Measurements from ENCODE around the gene OR2C3. TPM values are rescaled to one million over a fixed set of nuclear protein-coding genes. Genes with fewer than 3 reads are reported as not detected.

The OR2C3 gene
- polyA plus RNA-seq (ENCODE audit: insufficient read length in 4 of 4): 1 to 10 TPM in 2 of 4 donors, under 1 TPM in 2; 0.70 to 1.3 (median 0.99) TPM

- DNase-seq (ENCODE audit: low read depth in 4 of 4, low spot score in 2 of 4): no peak
These were observed at the start of gene OR2C3 for GRCh38 chr1:247536340-247536739. TSS of gene OR2C3 (minus strand) at chr1:247536440. CDS start at chr1:247532511, 3,929 bp downstream.

DNA sequence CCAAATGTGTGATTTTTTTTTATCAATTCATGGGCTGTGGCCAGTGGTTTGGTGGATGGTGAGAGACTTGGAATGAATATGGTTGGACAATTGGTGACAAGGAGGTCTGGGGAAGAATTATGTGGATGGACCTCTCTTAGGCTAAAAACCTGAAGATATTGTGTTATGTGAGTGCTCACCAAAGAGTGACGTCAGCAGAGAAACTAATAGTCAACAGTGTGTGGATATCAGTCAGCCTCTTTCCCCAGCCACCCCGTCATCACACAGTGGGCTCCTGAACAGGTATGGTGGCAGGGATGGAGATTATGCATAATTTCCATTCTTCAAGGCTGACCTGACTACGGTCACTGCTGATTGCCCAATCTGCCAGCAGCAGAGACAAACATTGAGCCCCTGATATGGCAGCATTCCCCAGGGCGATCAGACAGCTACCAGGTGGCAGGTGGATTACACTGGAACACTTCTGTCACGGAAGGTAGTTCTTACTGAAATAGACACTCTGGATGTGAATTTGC, 42.8 kb upstream of the OR2C3 start:
- DNase-seq (ENCODE audit: low read depth in 4 of 4, low spot score in 2 of 4): no peak

DNA sequence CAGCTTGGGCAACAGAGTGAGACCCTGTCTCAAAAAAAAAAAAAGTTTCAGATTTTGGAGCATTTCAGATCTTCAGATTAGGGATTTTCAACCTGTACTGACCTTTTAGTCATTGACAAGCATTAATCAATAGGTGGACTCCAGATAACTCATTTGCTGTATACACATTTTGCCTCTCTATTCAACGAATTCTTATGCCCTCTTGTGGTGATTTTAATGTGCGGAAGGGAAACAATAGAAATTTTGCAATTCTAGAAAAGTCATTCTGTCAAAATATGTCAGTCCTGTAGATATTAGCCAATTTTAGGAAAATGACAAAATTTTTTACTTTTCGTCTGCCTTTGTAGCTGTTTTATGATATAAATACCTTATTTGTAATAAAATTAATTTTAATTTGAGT, 40.3 kb upstream of the OR2C3 start:
- peak in 1 of 4 donors; percentile 1 for DNase-seq (ENCODE audit: low read depth in 4 of 4, low spot score in 2 of 4)

- DNase-seq (ENCODE audit: low read depth in 4 of 4, low spot score in 2 of 4): no peak
These were observed 38.4 kb upstream of the OR2C3 start for GRCh38 chr1:247574664-247575063.

DNA sequence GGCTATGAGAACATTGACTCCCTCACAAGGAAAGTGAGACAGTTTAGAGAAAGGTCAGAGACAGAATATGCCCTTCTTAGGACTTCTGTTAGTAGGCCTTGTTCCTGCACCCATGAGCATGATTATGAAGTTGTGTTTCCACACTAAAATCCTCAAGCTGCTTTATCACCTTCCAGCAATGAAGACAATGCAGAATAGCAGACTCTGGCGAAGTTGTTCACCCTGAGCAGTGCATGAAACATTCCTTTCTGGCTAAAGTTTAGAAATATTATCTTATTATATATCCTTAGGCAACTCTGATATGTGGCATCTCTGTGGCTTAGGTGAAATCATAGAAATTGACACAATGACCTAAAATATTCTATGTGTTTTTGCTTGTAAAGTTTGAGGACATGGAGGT, 38.0 kb upstream of the OR2C3 start:
- no peak for DNase-seq (ENCODE audit: low read depth in 4 of 4, low spot score in 2 of 4)

- DNase-seq (ENCODE audit: low read depth in 4 of 4, low spot score in 2 of 4): no peak
These were observed 26.0 kb upstream of the OR2C3 start for GRCh38 chr1:247562198-247562597.

DNA sequence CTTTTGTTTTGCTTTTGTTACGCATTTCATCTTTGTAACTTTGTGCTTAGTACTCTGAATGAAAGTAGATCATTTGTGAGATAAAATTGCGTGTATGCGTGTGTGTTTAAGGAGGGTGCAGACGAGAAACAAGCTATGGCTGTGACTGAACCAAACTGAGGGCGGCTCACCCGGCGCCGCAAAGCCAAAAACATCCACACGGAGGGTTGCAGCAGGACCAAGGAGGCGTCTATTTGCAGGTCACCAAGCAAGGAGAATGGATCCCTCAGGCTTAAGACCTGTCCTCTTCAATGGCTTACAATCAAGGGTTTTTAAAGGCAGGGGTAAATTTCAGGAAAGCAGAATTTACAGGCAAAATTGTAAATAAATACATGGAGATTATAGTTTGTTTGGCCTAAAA, 25.5 kb upstream of the OR2C3 start:
- no peak for DNase-seq (ENCODE audit: low read depth in 4 of 4, low spot score in 2 of 4)

DNA sequence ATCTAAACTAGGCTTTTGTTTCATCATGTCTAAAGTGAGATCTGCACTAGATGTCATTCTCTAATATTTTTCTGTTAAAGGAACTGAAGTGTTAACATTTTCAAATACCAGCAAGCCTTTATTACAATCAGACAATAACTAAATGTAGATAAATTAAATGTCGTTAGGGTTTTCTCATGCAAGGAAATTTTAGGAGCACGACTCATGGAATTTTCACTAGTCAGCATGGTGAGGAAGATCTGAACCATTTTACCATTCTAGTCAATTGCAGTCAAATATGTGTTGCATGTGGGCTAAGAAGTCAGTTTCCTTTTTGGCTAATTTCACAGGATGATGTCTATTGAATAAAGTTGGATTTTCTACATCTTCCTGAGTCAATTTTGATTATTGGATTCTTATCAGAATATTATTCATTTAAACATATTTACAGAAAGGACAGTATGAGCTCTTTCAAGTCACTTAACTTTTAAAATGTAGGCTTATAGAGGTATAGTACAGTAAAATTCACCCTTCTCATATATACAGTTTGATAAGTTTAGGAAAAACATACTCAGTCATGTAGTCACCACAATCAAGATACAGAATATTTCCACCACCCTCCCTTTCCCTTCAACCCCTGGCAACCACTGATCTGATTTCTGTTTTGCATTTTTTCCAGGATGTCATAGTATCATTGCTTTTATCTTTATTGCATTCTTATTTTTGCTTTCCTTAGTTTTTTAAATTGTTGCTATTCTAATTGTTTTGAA, 21.9 kb upstream of the OR2C3 start:
- DNase-seq (ENCODE audit: low read depth in 4 of 4, low spot score in 2 of 4): no peak

DNA sequence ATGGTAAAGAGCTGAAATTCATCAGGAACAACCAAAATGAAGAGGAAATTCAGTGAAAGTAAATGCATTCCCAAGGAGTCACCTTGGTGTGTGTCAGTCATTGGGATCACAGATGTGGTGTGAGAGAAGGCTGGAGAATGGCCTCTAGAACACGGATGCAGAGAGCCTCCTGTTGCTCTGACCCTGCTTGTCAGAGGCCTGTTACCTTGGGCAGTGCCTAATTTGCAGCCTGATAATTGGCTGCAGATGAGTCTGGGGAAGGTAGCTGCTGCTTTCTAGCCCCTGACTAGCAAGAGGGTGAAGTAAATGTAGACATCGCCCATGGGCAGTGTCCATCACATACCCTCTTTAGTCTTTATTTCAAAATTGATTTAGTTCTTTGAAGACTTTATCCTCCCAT, 16.0 kb upstream of the OR2C3 start:
- DNase-seq (ENCODE audit: low read depth in 4 of 4, low spot score in 2 of 4): no peak

DNA sequence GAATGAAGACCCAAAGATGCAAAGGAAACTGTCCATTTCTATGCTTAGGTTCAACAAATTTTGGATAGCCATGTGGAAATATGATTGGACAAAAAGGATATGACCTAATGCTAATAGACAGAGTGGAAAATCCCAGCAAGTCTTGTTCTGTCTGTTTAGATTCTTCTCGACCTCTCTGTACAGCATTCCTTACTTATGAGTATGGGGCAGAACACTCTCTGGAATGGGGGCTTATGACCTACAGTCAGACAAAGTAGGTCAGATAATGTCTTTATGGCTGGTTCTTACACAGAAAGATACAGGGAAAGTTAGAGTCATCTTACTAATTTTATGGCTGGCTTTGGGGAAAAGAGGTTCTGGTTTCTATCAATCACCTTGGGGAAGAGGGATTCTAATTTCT, 15.5 kb upstream of the OR2C3 start:
- no peak for DNase-seq (ENCODE audit: low read depth in 4 of 4, low spot score in 2 of 4)

DNA sequence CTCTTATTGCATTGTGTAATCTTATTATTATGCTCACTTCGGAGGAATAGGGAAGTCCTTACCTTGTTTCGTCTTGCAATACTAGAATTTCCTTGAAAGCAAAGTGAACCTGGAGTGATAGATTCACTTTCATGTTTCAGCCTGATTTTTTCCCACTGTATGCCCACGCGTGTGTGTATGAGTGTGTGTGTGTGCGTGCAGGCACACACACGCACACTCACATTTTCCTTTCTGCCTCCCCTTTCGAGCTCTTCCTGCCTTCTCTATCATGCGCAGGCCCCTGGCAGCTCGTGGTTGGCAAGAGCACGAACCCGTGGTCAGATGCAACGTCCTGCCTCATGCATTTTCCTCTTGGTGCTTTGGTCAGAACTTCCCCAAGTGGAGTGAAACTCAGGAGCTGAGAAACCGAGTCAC, 12.5 kb upstream of the OR2C3 start, which contains the start of gene GCSAML:
GCSAML (plus strand) TSS at position 366 of the 414 bp plus-strand sequence. CDS start 58 bp downstream, outside the sequence.
- DNase-seq (ENCODE audit: low read depth in 4 of 4, low spot score in 2 of 4): no peak

GRCh38 chr1:247548092-247548491, 11.9 kb upstream of the OR2C3 start:
- DNase-seq (ENCODE audit: low read depth in 4 of 4, low spot score in 2 of 4): no peak

DNA sequence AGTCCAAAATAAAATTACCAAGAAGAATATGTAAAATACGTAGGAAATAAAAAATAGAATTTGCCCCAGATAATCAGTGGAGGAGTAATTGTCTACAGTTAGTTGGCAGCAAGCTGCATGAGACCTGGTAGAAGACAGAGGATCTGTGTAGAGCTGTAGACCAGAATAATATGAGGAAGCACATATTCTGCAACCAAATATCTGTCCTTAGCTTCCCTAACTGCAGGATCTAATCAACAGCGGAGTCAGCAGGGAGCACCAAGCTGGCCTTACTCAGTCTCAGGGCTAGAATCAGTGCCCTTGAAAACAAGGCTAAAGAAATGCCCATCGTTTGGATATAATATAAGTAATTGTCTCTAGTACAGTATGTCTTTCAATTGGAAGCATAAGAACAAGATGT, 6.6 kb upstream of the OR2C3 start:
- no peak for DNase-seq (ENCODE audit: low read depth in 4 of 4, low spot score in 2 of 4)

GRCh38 chr1:247540581-247540980, 4.3 kb upstream of the OR2C3 start:
- DNase-seq (ENCODE audit: low read depth in 4 of 4, low spot score in 2 of 4): no peak

DNA sequence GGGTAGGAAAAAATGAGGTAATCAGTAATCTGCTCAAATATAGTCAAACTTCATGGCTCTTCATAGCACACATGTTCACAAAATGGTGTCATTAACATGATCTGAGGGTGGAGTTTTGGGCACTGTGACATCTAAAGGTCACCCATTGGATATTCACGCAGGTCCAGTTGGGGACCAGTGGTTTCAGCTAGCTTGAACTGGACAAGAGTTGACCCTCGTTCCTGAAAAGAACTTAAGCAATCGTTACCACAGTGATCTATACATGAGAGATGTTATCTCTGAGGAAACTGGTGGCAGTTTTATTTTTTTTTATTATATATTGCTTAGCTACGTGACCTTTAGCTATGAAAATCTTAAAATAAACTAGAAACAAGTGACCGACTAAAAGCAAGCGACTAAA, 3.0 kb upstream of the OR2C3 start:
- no peak for DNase-seq (ENCODE audit: low read depth in 4 of 4, low spot score in 2 of 4)

DNA sequence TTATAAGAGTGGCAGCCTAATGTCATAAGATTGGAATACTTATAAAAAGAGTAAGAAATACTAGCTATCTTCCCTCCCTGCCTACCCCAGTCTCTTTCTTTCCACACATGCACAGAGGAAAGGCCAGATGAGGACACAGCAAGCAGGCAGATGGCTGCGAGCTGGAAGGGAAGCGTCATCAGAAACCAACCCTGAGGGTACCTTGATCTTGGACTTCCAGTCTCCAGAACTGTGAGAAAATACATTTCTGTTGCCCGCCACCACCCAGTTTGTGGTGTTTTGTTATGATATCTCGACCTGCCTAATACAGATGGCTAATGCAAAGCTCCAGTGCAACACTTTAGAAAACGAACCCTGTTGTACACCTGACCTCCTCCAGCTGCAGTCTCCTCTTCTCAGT, 2.3 kb upstream of the OR2C3 start:
- DNase-seq (ENCODE audit: low read depth in 4 of 4, low spot score in 2 of 4): no peak

GRCh38 chr1:247535402-247535801, 838 bp downstream of the OR2C3 start:
- no peak for DNase-seq (ENCODE audit: low read depth in 4 of 4, low spot score in 2 of 4)

DNA sequence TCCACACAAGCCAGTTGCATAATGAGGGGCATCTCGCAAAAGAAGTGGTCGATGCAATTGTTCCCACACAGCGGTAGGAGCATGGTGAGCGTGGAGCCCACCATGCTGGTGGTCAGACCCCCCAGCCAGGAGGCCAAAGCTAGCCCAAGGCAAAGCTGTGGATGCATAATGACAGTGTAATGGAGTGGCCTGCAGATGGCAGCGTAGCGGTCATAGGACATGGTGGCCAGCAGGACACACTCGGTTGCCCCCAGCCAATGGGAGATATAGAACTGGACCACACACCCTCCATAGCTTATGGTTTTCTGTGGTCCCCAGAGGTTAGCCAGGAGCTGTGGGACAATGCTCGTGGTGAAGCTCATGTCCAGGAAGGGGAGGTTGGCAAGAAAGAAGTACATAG, 4.3 kb downstream of the OR2C3 start:
- DNase-seq (ENCODE audit: low read depth in 4 of 4, low spot score in 2 of 4): no peak

- DNase-seq (ENCODE audit: low read depth in 4 of 4, low spot score in 2 of 4): no peak
These were observed 5.5 kb downstream of the OR2C3 start for GRCh38 chr1:247530785-247531184.

GRCh38 chr1:247529771-247530355, 6.4 kb downstream of the OR2C3 start:
- no peak for DNase-seq (ENCODE audit: low read depth in 4 of 4, low spot score in 2 of 4)

DNA sequence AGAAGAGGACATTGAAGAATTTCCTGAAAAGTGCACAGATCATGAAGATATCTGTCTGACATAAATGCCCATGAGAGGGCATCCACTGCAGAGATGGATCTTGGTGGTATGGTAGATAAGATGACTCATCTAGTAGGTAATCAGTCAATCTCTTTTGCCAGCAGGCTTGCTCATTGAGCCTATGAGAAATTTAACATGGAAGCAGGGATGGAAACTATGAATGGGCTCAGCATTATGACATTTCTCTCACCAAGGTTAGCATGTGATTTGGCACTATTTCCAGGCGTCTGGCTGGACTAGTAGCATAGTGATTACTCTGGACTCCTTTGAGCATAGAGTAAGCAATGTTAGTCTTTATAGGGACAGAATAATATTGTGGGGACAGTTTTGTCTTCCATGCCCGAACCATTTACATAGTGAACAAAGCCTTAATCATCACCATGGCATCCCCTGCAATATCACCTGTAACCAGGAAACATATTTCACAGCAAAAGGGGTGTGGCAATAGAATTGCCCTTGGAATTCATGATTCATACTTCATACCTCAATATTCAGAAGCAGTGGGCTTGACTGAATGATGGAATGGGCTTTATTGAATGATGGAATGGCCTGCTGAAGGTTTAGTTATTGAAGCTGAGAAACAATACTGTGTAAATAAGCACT, 7.3 kb downstream of the OR2C3 start:
- no peak for DNase-seq (ENCODE audit: low read depth in 4 of 4, low spot score in 2 of 4)
